Lower leg skin (tissue), 4 donors: ENCODE results near the gene FRAS1. TPM values are rescaled to one million over a fixed set of nuclear protein-coding genes. Genes with fewer than 3 reads are reported as not detected.

ENCODE experiments used
- DNase-seq, 2 donors: peaks; one replicate each; pipeline ENCODE4 v3.0.0-alpha.2; 2019; ENCODE audit warnings: low spot score in 2 of 2
- H3K4me3 ChIP-seq: fragments of 200-600 bp; sonication (generic); 2 replicates; pipeline ENCODE4 v1.5.1; 2017; ENCODE audit warnings: mild to moderate bottlenecking, low read depth; ENCODE audit not compliant: poor library complexity, severe bottlenecking
- CTCF ChIP-seq, 3 donors: fragments of 450-650 bp; IDR thresholded peaks; one replicate each; pipeline ENCODE4 v1.5.1; 2016; ENCODE audit warnings: antibody characterized with exemption in 3 of 3, mild to moderate bottlenecking in 3 of 3, moderate library complexity in 2 of 3
- POLR2A ChIP-seq, 2 donors: fragments of 450-650 bp; IDR thresholded peaks; one replicate each; pipeline ENCODE4 v1.6.1; 2016 to 2017; ENCODE audit warnings: antibody characterized with exemption in 2 of 2, mild to moderate bottlenecking in 1 of 2, moderate library complexity in 1 of 2
- WGBS, 2 donors: methylation state at CpG; one replicate each; pipeline ENCODE4 v1.1.5; 2018; 5-methylcytosine and 5-hydroxymethylcytosine counted together
- intact Hi-C: fragments of 100-400 bp; cut with DNase I; formaldehyde crosslinking; loops from one replicate; pipeline ENCODE4 v1.15.0; 2023; ENCODE audit warnings: low total_unique reads
- total RNA-seq, 4 donors: library from RNA; depleted of rRNA; stranded (reverse); fragments of >200 nt; gene quantifications; one replicate each; pipeline ENCODE4 v1.1.0, GENCODE V29; 2016

FRAS1 gene
- total RNA-seq, 4 donors from 2014 or later = 0.83 to 5.3 (median 3.0) TPM

- no peak for DNase-seq
- 90 to 100% methylated on average over 2 of the region's 2 CpGs for WGBS, 2 donors
- no peak overlapping the region for H3K4me3 ChIP-seq
- intact Hi-C loops = no loop called here
- TF ChIP-seq CTCF (IDR thresholded peaks at IDR 0.05) (no peak), POLR2A (IDR thresholded peaks at IDR 0.05) (no peak)
Measured at GRCh38 chr4:78397292-78397630, 340.1 kb downstream of the FRAS1 start.

- intact Hi-C loops = no loop called here
Measured at GRCh38 chr4:78409612-78410202, 352.6 kb downstream of the FRAS1 start.

GRCh38 chr4:78410225-78410624 lies 353.1 kb downstream of the FRAS1 start:
- DNase-seq = no peak
- no peak overlapping the region for H3K4me3 ChIP-seq
- intact Hi-C loops = no loop called here
- TF ChIP-seq CTCF (IDR thresholded peaks at IDR 0.05) (no peak), POLR2A (IDR thresholded peaks at IDR 0.05) (no peak)

More at GRCh38 chr4:78409612-78410202, 352.6 kb downstream of the FRAS1 start:
- no peak for TF ChIP-seq CTCF (IDR thresholded peaks at IDR 0.05)
- no peak for DNase-seq
- WGBS, 2 donors = 89 to 91% methylated on average over 5 of the region's 5 CpGs
- H3K4me3 ChIP-seq = no peak overlapping the region

GRCh38 chr4:78410676-78411075 lies 353.6 kb downstream of the FRAS1 start:
- WGBS, 2 donors = 58 to 73% methylated on average over 1 of the region's 1 CpG
- no peak for TF ChIP-seq POLR2A (IDR thresholded peaks at IDR 0.05)
- TF ChIP-seq CTCF (IDR thresholded peaks at IDR 0.05) = no peak
- no peak for DNase-seq
- no peak overlapping the region for H3K4me3 ChIP-seq
- intact Hi-C loops = no loop called here

GRCh38 chr4:78414116-78414515 lies 357.0 kb downstream of the FRAS1 start:
- intact Hi-C loops = no loop called here
- WGBS, 2 donors = 50 to 57% methylated on average over 6 of the region's 6 CpGs
- no peak for DNase-seq
- H3K4me3 ChIP-seq = no peak overlapping the region
- no peak for TF ChIP-seq CTCF (IDR thresholded peaks at IDR 0.05)
- TF ChIP-seq POLR2A (IDR thresholded peaks at IDR 0.05) = no peak

GRCh38 chr4:78417603-78418002 lies 360.5 kb downstream of the FRAS1 start:
- intact Hi-C loops = no loop called here
- 76 to 79% methylated on average over 2 of the region's 2 CpGs for WGBS, 2 donors
- TF ChIP-seq POLR2A (IDR thresholded peaks at IDR 0.05) (no peak), CTCF (IDR thresholded peaks at IDR 0.05) (no peak)
- H3K4me3 ChIP-seq = no peak overlapping the region
- DNase-seq = no peak
